SH-SY5Y (cell line): Measurements from ENCODE around the gene RSRC1.

ENCODE experiments used
- GATA2 ChIP-seq: IDR thresholded peaks from 2 replicates; pipeline ENCODE4 v1.6.1; 2011; ENCODE audit warnings: mild to moderate bottlenecking, low read depth, low read length
- GATA3 ChIP-seq: IDR thresholded peaks from 2 replicates; pipeline ENCODE4 v1.6.1; 2011; ENCODE audit warnings: low read depth, mild to moderate bottlenecking, low read length, moderate library complexity

GRCh38 chr3:158098309-158098639, 11.6 kb upstream of the RSRC1 start:
- TF ChIP-seq GATA2 (no peak), GATA3 (no peak)
